Measurements from ENCODE around the gene PRDX6.
A peak's percentile ranks its signal among the peaks of the same experiment; 100 is the strongest.

Gene PRDX6, protein sequence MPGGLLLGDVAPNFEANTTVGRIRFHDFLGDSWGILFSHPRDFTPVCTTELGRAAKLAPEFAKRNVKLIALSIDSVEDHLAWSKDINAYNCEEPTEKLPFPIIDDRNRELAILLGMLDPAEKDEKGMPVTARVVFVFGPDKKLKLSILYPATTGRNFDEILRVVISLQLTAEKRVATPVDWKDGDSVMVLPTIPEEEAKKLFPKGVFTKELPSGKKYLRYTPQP

DNA sequence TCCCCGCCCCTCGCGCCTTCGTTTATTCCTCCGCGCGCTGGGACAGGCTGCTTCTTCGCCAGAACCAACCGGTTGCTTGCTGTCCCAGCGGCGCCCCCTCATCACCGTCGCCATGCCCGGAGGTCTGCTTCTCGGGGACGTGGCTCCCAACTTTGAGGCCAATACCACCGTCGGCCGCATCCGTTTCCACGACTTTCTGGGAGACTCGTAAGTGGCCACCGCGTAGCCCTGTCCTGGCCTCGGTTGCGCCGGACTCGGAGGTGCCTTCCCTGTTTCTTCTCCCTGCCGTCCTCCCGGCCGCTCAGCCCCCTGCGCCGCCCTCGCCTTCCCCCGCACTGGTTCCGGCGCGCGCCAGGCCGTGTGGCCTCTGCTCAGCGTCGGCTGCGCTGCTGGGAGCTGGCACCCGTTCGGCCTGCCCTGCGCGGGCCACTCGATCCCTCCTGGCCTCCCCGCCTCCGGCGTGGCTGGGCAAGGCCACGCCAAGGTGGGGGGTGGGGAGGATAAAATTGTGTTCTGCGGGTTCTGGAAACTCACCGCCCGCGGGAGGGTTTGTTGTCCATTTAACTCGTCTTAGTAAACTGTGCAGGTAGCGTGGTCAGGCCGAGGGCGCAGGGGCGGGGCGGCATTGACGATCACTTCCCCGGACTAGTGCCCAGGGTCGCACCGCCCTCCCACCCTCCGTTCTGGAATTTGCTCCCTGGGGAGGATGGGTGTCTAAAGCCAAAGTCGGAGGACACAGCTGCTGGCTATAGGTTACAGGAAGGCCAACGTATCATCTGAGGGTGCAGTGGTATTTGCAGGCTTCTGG is at the start of gene PRDX6:
PRDX6 (plus strand) TSS at position 50 of the 808 bp plus-strand sequence; CDS start at position 113, 63 bp downstream.
- CTCF ChIA-PET, result interaction anchor here (0.7 to 1.2 kb wide), 3 partner anchors 30 to 860 kb away, joined by 4 to 7 read pairs (median 4); no protein-coding TSS in a partner anchor
- H3K27ac ChIP-seq (ENCODE audit: extremely low read depth, low read depth, low read length), result peak within 1 kb of the TSS; percentile 85
- POLR2A ChIA-PET, result interaction anchor here (0.6 to 2.6 kb wide), 17 partner anchors 10 to 1522 kb away, joined by 3 to 24 read pairs (median 4); partner anchors contain the start of genes CACYBP, CENPL, DARS2 and KLHL20
- H3K4me1 ChIP-seq (ENCODE audit: control insufficient read depth, insufficient read depth, low read length), result peaks cover 6% of the 10 kb centered on the region
- peaks cover 4 to 37% of the 10 kb centered on the region in 2 experiments; a peak in 2 of 3 replicates for H3K36me3 ChIP-seq (ENCODE audit: control insufficient read depth in 2 of 2, insufficient read depth in 1 of 2, low read length in 2 of 2)
- H3K9me3 ChIP-seq (ENCODE audit: control insufficient read depth, insufficient read depth, low read depth, low read length), result no peaks in the 10 kb centered on the region
- H3K4me3 ChIP-seq (ENCODE audit: low read depth, low read length), result peak within 1 kb of the TSS; percentile 87
- peak; percentile 68 for TF ChIP-seq GLIS1 (tag by site-specific recombination; IDR thresholded peaks at IDR 0.05)
- TF ChIP-seq ZFP69B (tag by site-specific recombination; IDR thresholded peaks at IDR 0.05), result peak; percentile 17; the same call in 1 of the 2 replicates
- TF ChIP-seq, protein P1, sequence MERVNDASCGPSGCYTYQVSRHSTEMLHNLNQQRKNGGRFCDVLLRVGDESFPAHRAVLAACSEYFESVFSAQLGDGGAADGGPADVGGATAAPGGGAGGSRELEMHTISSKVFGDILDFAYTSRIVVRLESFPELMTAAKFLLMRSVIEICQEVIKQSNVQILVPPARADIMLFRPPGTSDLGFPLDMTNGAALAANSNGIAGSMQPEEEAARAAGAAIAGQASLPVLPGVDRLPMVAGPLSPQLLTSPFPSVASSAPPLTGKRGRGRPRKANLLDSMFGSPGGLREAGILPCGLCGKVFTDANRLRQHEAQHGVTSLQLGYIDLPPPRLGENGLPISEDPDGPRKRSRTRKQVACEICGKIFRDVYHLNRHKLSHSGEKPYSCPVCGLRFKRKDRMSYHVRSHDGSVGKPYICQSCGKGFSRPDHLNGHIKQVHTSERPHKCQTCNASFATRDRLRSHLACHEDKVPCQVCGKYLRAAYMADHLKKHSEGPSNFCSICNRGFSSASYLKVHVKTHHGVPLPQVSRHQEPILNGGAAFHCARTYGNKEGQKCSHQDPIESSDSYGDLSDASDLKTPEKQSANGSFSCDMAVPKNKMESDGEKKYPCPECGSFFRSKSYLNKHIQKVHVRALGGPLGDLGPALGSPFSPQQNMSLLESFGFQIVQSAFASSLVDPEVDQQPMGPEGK (tag by site-specific recombination; IDR thresholded peaks at IDR 0.05), result peak; percentile 82
- TF ChIP-seq KLF10 (tag by site-specific recombination; IDR thresholded peaks at IDR 0.05), result peak; percentile 64; the same call in 1 of the 2 replicates
- no peak for TF ChIP-seq MEIS1 (CRISPR knock-in tag; IDR thresholded peaks at IDR 0.05; ENCODE audit: borderline replicate concordance)
- no peak for TF ChIP-seq ZFP41 (tag by site-specific recombination; IDR thresholded peaks at IDR 0.05; ENCODE audit: borderline replicate concordance)
- TF ChIP-seq, protein P2, sequence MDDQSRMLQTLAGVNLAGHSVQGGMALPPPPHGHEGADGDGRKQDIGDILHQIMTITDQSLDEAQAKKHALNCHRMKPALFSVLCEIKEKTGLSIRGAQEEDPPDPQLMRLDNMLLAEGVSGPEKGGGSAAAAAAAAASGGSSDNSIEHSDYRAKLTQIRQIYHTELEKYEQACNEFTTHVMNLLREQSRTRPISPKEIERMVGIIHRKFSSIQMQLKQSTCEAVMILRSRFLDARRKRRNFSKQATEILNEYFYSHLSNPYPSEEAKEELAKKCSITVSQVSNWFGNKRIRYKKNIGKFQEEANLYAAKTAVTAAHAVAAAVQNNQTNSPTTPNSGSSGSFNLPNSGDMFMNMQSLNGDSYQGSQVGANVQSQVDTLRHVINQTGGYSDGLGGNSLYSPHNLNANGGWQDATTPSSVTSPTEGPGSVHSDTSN (CRISPR knock-in tag; IDR thresholded peaks at IDR 0.05), result peak; percentile 79; the same call in 1 of the 2 replicates
- TF ChIP-seq, protein P3, sequence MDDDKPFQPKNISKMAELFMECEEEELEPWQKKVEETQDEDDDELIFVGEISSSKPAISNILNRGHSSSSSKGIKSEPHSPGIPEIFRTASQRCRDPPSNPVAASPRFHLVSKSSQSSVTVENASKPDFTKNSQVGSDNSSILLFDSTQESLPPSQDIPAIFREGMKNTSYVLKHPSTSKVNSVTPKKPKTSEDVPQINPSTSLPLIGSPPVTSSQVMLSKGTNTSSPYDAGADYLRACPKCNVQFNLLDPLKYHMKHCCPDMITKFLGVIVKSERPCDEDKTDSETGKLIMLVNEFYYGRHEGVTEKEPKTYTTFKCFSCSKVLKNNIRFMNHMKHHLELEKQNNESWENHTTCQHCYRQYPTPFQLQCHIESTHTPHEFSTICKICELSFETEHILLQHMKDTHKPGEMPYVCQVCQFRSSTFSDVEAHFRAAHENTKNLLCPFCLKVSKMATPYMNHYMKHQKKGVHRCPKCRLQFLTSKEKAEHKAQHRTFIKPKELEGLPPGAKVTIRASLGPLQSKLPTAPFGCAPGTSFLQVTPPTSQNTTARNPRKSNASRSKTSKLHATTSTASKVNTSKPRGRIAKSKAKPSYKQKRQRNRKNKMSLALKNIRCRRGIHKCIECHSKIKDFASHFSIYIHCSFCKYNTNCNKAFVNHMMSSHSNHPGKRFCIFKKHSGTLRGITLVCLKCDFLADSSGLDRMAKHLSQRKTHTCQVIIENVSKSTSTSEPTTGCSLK (tag by site-specific recombination; IDR thresholded peaks at IDR 0.05), result no peak
- TF ChIP-seq MYNN (tag by site-specific recombination; IDR thresholded peaks at IDR 0.05; ENCODE audit: borderline replicate concordance), result no peak; the same call in 1 of the 2 replicates
- peak; percentile 70; the same call in 1 of the 2 replicates for TF ChIP-seq SCRT1 (tag by site-specific recombination; IDR thresholded peaks at IDR 0.05; ENCODE audit: borderline replicate concordance)
- no peak for TF ChIP-seq ZNF548 (tag by site-specific recombination; IDR thresholded peaks at IDR 0.05)
- TF ChIP-seq, protein P4, sequence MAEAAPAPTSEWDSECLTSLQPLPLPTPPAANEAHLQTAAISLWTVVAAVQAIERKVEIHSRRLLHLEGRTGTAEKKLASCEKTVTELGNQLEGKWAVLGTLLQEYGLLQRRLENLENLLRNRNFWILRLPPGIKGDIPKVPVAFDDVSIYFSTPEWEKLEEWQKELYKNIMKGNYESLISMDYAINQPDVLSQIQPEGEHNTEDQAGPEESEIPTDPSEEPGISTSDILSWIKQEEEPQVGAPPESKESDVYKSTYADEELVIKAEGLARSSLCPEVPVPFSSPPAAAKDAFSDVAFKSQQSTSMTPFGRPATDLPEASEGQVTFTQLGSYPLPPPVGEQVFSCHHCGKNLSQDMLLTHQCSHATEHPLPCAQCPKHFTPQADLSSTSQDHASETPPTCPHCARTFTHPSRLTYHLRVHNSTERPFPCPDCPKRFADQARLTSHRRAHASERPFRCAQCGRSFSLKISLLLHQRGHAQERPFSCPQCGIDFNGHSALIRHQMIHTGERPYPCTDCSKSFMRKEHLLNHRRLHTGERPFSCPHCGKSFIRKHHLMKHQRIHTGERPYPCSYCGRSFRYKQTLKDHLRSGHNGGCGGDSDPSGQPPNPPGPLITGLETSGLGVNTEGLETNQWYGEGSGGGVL (tag by site-specific recombination; IDR thresholded peaks at IDR 0.05), result no peak
- TF ChIP-seq ZNF501 (tag by site-specific recombination; IDR thresholded peaks at IDR 0.05), result peak; percentile 66
- TF ChIP-seq ZNF114 (tag by site-specific recombination; IDR thresholded peaks at IDR 0.05), result no peak
- peak; percentile 96 for TF ChIP-seq ZNF341 (tag by site-specific recombination; IDR thresholded peaks at IDR 0.05; ENCODE audit: low read depth)
- TF ChIP-seq, protein P5, sequence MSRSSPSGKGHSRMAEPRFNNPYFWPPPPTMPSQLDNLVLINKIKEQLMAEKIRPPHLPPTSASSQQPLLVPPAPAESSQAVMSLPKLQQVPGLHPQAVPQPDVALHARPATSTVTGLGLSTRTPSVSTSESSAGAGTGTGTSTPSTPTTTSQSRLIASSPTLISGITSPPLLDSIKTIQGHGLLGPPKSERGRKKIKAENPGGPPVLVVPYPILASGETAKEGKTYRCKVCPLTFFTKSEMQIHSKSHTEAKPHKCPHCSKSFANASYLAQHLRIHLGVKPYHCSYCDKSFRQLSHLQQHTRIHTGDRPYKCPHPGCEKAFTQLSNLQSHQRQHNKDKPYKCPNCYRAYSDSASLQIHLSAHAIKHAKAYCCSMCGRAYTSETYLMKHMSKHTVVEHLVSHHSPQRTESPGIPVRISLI (tag by site-specific recombination; IDR thresholded peaks at IDR 0.05), result no peak
- TF ChIP-seq ZNF76 (tag by site-specific recombination; IDR thresholded peaks at IDR 0.05; ENCODE audit: borderline replicate concordance, low read depth), result peak; percentile 52
- TF ChIP-seq KLF8 (tag by site-specific recombination; IDR thresholded peaks at IDR 0.05), result peak; percentile 32; the same call in 1 of the 2 replicates
- TF ChIP-seq ZSCAN30 (tag by site-specific recombination; IDR thresholded peaks at IDR 0.05), result 0 out of 2 replicates have a peak, but pooled peaks have one; percentile 27
- TF ChIP-seq, protein P6, sequence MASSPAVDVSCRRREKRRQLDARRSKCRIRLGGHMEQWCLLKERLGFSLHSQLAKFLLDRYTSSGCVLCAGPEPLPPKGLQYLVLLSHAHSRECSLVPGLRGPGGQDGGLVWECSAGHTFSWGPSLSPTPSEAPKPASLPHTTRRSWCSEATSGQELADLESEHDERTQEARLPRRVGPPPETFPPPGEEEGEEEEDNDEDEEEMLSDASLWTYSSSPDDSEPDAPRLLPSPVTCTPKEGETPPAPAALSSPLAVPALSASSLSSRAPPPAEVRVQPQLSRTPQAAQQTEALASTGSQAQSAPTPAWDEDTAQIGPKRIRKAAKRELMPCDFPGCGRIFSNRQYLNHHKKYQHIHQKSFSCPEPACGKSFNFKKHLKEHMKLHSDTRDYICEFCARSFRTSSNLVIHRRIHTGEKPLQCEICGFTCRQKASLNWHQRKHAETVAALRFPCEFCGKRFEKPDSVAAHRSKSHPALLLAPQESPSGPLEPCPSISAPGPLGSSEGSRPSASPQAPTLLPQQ (tag by site-specific recombination; IDR thresholded peaks at IDR 0.05), result peak; percentile 51; the same call in 1 of the 2 replicates
- TF ChIP-seq EGR2 (tag by site-specific recombination; IDR thresholded peaks at IDR 0.05; ENCODE audit: low read depth), result peak; percentile 79
- TF ChIP-seq ZNF529 (tag by site-specific recombination; IDR thresholded peaks at IDR 0.05; ENCODE audit: insufficient replicate concordance), result no peak
